Measurements from ENCODE around the gene ZSWIM4.
"Not testable (repeated sequence)": the region's sequence is repeated elsewhere in the genome, so short reads cannot be mapped to it uniquely, and the experiment has no call there.

DNA sequence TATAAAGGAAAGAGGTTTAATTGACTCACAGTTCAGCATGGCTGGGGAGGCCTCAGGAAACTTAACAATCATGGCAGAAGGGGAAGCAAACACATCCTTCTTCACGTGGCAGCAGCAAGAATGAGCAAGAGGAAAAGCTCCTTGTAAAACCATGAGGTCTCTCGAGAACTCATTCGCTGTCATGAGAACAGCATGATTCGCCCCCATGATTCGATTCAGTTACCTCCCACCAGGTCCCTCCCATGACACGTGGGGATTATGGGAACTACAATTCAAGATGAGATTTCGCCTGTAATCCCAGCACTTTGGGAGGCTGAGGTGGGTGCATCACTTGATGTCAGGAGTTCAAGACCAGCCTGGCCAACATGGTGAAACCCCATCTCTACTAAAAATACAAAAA lies 41.6 kb upstream of the ZSWIM4 start:
- TF ChIP-seq, protein P1, sequence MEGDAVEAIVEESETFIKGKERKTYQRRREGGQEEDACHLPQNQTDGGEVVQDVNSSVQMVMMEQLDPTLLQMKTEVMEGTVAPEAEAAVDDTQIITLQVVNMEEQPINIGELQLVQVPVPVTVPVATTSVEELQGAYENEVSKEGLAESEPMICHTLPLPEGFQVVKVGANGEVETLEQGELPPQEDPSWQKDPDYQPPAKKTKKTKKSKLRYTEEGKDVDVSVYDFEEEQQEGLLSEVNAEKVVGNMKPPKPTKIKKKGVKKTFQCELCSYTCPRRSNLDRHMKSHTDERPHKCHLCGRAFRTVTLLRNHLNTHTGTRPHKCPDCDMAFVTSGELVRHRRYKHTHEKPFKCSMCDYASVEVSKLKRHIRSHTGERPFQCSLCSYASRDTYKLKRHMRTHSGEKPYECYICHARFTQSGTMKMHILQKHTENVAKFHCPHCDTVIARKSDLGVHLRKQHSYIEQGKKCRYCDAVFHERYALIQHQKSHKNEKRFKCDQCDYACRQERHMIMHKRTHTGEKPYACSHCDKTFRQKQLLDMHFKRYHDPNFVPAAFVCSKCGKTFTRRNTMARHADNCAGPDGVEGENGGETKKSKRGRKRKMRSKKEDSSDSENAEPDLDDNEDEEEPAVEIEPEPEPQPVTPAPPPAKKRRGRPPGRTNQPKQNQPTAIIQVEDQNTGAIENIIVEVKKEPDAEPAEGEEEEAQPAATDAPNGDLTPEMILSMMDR (IDR thresholded peaks at IDR 0.05), result not testable (repeated sequence)
- not testable (repeated sequence) for TF ChIP-seq POLR2A (IDR thresholded peaks at IDR 0.05)

All from right lobe of liver (tissue), 4 donors.